ENCODE data around the gene C5orf63. TPM values are rescaled to one million over a fixed set of nuclear protein-coding genes. Genes with fewer than 3 reads are reported as not detected.
"Not testable (repeated sequence)": the region's sequence is repeated elsewhere in the genome, so short reads cannot be mapped to it uniquely, and the experiment has no call there.

The C5orf63 gene
- total RNA-seq, 3 donors from 2014 or later (not counting 1 experiment from before 2014, with no cell fraction given): 10.4 to 18.8 (median 11.7) TPM

GRCh38 chr5:127024821-127025220 lies 48.5 kb downstream of the C5orf63 start:
- Mint-ChIP-seq H3K4me3 (no peak overlapping the region), H3K9me3 (no peaks in the 10 kb centered on the region), H3K4me1 (peaks cover 14 to 15% of the 10 kb centered on the region in 2 donors), H3K36me3 (no peaks in the 10 kb centered on the region), H3K27me3 (ENCODE audit: low read depth in 2 of 2) (peaks cover 0 to 10% of the 10 kb centered on the region in 2 donors), H3K27ac (no peak overlapping the region)
- intact Hi-C loops (cut with micrococcal nuclease): no loop called here
- H3K36me3 ChIP-seq (ENCODE audit: control insufficient read depth, insufficient read depth, low read length): no peaks in the 10 kb centered on the region
- no peak overlapping the region for H3K27ac ChIP-seq (ENCODE audit: low read length)
- ATAC-seq: no peak
- no peak for DNase-seq
- peaks cover 9% of the 10 kb centered on the region for H3K4me1 ChIP-seq (ENCODE audit: control insufficient read depth, insufficient read depth, low read length)
- H3K27me3 ChIP-seq (ENCODE audit: control insufficient read depth, insufficient read depth, low read length): no peaks in the 10 kb centered on the region
- H3K4me3 ChIP-seq (ENCODE audit: low read length): no peak overlapping the region
- H3K9me3 ChIP-seq (ENCODE audit: control insufficient read depth, insufficient read depth, low read length): no peaks in the 10 kb centered on the region
- no peak for TF ChIP-seq CTCF (IDR thresholded peaks at IDR 0.05)
- 83% methylated on average over 4 of the region's 4 CpGs for WGBS (ENCODE audit: insufficient coverage)

GRCh38 chr5:127023552-127024191 lies 49.6 kb downstream of the C5orf63 start:
- H3K27me3 Mint-ChIP-seq (ENCODE audit: low read depth in 2 of 2); H3K9me3 ChIP-seq (ENCODE audit: control insufficient read depth, insufficient read depth, low read length); H3K36me3 Mint-ChIP-seq; H3K4me3 ChIP-seq (ENCODE audit: low read length); H3K4me1 Mint-ChIP-seq; intact Hi-C loops (cut with micrococcal nuclease); H3K36me3 ChIP-seq (ENCODE audit: control insufficient read depth, insufficient read depth, low read length); DNase-seq; H3K4me1 ChIP-seq (ENCODE audit: control insufficient read depth, insufficient read depth, low read length); H3K4me3 Mint-ChIP-seq; ATAC-seq; H3K9me3 Mint-ChIP-seq; H3K27ac ChIP-seq (ENCODE audit: low read length); H3K27ac Mint-ChIP-seq; H3K27me3 ChIP-seq (ENCODE audit: control insufficient read depth, insufficient read depth, low read length): not testable (repeated sequence)
- WGBS (ENCODE audit: insufficient coverage): 94% methylated on average over 4 of the region's 7 CpGs

- Mint-ChIP-seq H3K27ac (no peak overlapping the region), H3K4me3 (no peak overlapping the region), H3K9me3 (no peaks in the 10 kb centered on the region), H3K27me3 (ENCODE audit: low read depth in 2 of 2) (no peaks in the 10 kb centered on the region), H3K4me1 (no peaks in the 10 kb centered on the region), H3K36me3 (no peaks in the 10 kb centered on the region)
- WGBS (ENCODE audit: insufficient coverage): 93% methylated on average over 3 of the region's 3 CpGs
- H3K4me1 ChIP-seq (ENCODE audit: control insufficient read depth, insufficient read depth, low read length): no peaks in the 10 kb centered on the region
- ATAC-seq: no peak
- H3K4me3 ChIP-seq (ENCODE audit: low read length): no peak overlapping the region
- no peaks in the 10 kb centered on the region for H3K27me3 ChIP-seq (ENCODE audit: control insufficient read depth, insufficient read depth, low read length)
- intact Hi-C loops (cut with micrococcal nuclease): no loop called here
- no peak for TF ChIP-seq CTCF (IDR thresholded peaks at IDR 0.05)
- H3K27ac ChIP-seq (ENCODE audit: low read length): no peak overlapping the region
- no peaks in the 10 kb centered on the region for H3K36me3 ChIP-seq (ENCODE audit: control insufficient read depth, insufficient read depth, low read length)
- H3K9me3 ChIP-seq (ENCODE audit: control insufficient read depth, insufficient read depth, low read length): no peaks in the 10 kb centered on the region
- no peak for DNase-seq
Observed at GRCh38 chr5:127022846-127023245, 50.5 kb downstream of the C5orf63 start.

- Histone ChIP-seq H3K27me3 (ENCODE audit: control insufficient read depth, insufficient read depth, low read length) (no peaks in the 10 kb centered on the region), H3K27ac (ENCODE audit: low read length) (no peak overlapping the region), H3K4me1 (ENCODE audit: control insufficient read depth, insufficient read depth, low read length) (no peaks in the 10 kb centered on the region), H3K4me3 (ENCODE audit: low read length) (no peak overlapping the region), H3K9me3 (ENCODE audit: control insufficient read depth, insufficient read depth, low read length) (no peaks in the 10 kb centered on the region), H3K36me3 (ENCODE audit: control insufficient read depth, insufficient read depth, low read length) (no peaks in the 10 kb centered on the region)
- 59% methylated on average over 1 of the region's 1 CpG for whole genome bisulfite sequencing (ENCODE audit: insufficient coverage)
- Mint-ChIP-seq H3K4me1 (no peaks in the 10 kb centered on the region), H3K36me3 (no peaks in the 10 kb centered on the region), H3K27me3 (ENCODE audit: low read depth in 2 of 2) (no peaks in the 10 kb centered on the region), H3K9me3 (no peaks in the 10 kb centered on the region), H3K27ac (no peak overlapping the region), H3K4me3 (no peak overlapping the region)
- ATAC-seq (no peak), DNase-seq (no peak)
- TF ChIP-seq CTCF (IDR thresholded peaks at IDR 0.05): no peak
- intact Hi-C loops (cut with micrococcal nuclease): no loop called here
Observed at GRCh38 chr5:127019928-127020327, 53.4 kb downstream of the C5orf63 start.

GRCh38 chr5:127016722-127017121 lies 56.6 kb downstream of the C5orf63 start:
- H3K27me3 Mint-ChIP-seq (ENCODE audit: low read depth in 2 of 2); H3K36me3 Mint-ChIP-seq; H3K27me3 ChIP-seq (ENCODE audit: control insufficient read depth, insufficient read depth, low read length); H3K9me3 Mint-ChIP-seq; H3K27ac ChIP-seq (ENCODE audit: low read length); H3K4me1 ChIP-seq (ENCODE audit: control insufficient read depth, insufficient read depth, low read length); H3K27ac Mint-ChIP-seq; DNase-seq; H3K4me3 Mint-ChIP-seq; intact Hi-C loops (cut with micrococcal nuclease); ATAC-seq; H3K36me3 ChIP-seq (ENCODE audit: control insufficient read depth, insufficient read depth, low read length); H3K4me3 ChIP-seq (ENCODE audit: low read length); H3K9me3 ChIP-seq (ENCODE audit: control insufficient read depth, insufficient read depth, low read length): not testable (repeated sequence)
- 100% methylated on average over 3 of the region's 4 CpGs for WGBS (ENCODE audit: insufficient coverage)
- H3K4me1 Mint-ChIP-seq: peaks cover 8 to 20% of the 10 kb centered on the region in 2 donors
